ENCODE data around the gene PLVAP. TPM values are rescaled to one million over a fixed set of nuclear protein-coding genes. Genes with fewer than 3 reads are reported as not detected.

Gene PLVAP
- total and polyA plus RNA-seq, 9 of the 15 experiments (the other 6 are each of a cell fraction or from before 2014, with no cell fraction given), result 0.09 to 0.84 (median 0.51) TPM; not detected in 4

DNA sequence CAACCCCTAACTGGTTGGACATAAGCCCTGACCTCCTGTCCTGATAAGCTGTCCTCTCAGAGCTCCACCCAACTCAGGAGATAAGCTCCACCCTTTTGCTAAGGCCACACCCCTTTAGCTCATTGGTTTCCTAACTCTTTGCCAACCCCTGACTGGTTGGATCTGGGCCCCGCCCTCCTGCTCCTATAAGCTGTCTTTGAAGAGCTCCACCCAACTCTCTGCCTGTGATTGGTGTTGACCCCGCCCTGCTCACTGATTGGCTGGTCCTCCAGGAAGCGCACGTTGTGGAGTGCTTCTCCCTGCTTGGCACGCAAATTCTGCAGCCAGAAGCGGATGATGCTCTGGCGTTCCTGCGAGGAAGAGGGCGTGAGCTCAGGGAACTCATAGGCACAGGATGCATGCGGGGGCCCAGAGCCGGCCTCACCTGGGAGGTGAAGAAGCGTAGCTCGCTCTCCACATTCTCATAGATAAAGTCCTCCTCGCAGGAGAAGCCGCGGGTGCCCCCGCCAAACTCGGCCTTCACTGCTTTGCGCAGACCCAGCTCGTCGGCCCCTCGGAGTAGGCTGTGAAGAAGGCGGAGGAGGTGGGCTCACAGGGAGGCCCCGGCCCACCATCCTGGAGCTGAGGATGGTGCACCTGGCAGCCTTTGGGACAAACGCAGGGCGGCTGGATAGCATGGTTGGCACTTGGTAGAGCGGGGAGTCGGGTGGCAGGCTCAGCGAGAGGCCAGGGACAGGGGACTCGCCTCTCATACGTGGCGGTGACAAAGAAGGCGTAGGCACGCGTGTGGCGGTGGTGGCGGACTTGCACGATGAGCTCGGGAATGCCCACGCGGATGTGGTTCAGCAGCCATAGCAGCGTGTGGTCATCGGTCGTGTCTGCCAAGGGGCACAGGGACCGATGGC is 44.2 kb downstream of the PLVAP start (continued):
- no peak for TF ChIP-seq MEF2A (IDR thresholded peaks at IDR 0.05; ENCODE audit: control insufficient read depth, low read depth, low read length)
- no peak for TF ChIP-seq SMARCE1 (IDR thresholded peaks at IDR 0.05)
- TF ChIP-seq RB1 (IDR thresholded peaks at IDR 0.05; ENCODE audit: low read depth), result 0 out of 2 replicates have a peak, but pooled peaks have one; percentile 20
- no peak for TF ChIP-seq ARHGAP35 (IDR thresholded peaks at IDR 0.05; ENCODE audit: partially characterized antibody)
- TF ChIP-seq HDAC8 (tag; IDR thresholded peaks at IDR 0.05), result 0 out of 2 replicates have a peak, but pooled peaks have one; percentile 21
- no peak for TF ChIP-seq SLC30A9 (CRISPR knock-in tag; IDR thresholded peaks at IDR 0.05)
- TF ChIP-seq FOXP1 (CRISPR knock-in tag; IDR thresholded peaks at IDR 0.05), result 0 out of 2 replicates have a peak, but pooled peaks have one; percentile 20
- no peak for TF ChIP-seq KLF10 (CRISPR knock-in tag; IDR thresholded peaks at IDR 0.05)
- no peak for TF ChIP-seq TRIM28 (IDR thresholded peaks at IDR 0.05)
- peak; percentile 13; the same call in 1 of the 2 replicates for TF ChIP-seq LCOR (CRISPR knock-in tag; IDR thresholded peaks at IDR 0.05)
- TF ChIP-seq ZNF695 (CRISPR knock-in tag; IDR thresholded peaks at IDR 0.05), result no peak
- no peak for TF ChIP-seq ZNF766 (CRISPR knock-in tag; conservative IDR thresholded peaks at IDR 0.05)
- TF ChIP-seq AFF4 (CRISPR knock-in tag; IDR thresholded peaks at IDR 0.05), result no peak
- no peak for TF ChIP-seq ZNF699 (CRISPR knock-in tag; IDR thresholded peaks at IDR 0.05; ENCODE audit: insufficient replicate concordance)
- TF ChIP-seq SP2 (IDR thresholded peaks at IDR 0.05; ENCODE audit: extremely low read depth, low read depth, low read length, poor library complexity, severe bottlenecking), result peak; percentile 45
- TF ChIP-seq TFAM (CRISPR knock-in tag; conservative IDR thresholded peaks at IDR 0.05), result no peak
- TF ChIP-seq BRD9 (IDR thresholded peaks at IDR 0.05; ENCODE audit: low read depth, partially characterized antibody), result no peak
- peak; percentile 95 for TF ChIP-seq ASH1L (IDR thresholded peaks at IDR 0.05; ENCODE audit: borderline replicate concordance, low read depth, partially characterized antibody)
- no peak for TF ChIP-seq ZNF143 (CRISPR knock-in tag; IDR thresholded peaks at IDR 0.05)
- TF ChIP-seq YY1 (IDR thresholded peaks at IDR 0.05; ENCODE audit: borderline replicate concordance in 1 of 3, control insufficient read depth in 1 of 3, extremely low read depth in 1 of 3, insufficient read depth in 3 of 3, insufficient read length in 1 of 3, insufficient replicate concordance in 2 of 3, low read depth in 1 of 3, low read length in 2 of 3), result peak in 1 of 3 experiments; percentile 3
- TF ChIP-seq, protein P1, sequence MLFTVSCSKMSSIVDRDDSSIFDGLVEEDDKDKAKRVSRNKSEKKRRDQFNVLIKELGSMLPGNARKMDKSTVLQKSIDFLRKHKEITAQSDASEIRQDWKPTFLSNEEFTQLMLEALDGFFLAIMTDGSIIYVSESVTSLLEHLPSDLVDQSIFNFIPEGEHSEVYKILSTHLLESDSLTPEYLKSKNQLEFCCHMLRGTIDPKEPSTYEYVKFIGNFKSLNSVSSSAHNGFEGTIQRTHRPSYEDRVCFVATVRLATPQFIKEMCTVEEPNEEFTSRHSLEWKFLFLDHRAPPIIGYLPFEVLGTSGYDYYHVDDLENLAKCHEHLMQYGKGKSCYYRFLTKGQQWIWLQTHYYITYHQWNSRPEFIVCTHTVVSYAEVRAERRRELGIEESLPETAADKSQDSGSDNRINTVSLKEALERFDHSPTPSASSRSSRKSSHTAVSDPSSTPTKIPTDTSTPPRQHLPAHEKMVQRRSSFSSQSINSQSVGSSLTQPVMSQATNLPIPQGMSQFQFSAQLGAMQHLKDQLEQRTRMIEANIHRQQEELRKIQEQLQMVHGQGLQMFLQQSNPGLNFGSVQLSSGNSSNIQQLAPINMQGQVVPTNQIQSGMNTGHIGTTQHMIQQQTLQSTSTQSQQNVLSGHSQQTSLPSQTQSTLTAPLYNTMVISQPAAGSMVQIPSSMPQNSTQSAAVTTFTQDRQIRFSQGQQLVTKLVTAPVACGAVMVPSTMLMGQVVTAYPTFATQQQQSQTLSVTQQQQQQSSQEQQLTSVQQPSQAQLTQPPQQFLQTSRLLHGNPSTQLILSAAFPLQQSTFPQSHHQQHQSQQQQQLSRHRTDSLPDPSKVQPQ (CRISPR knock-in tag; IDR thresholded peaks at IDR 0.05; ENCODE audit: borderline replicate concordance), result no peak

All from K562 (cell line).